Measurements from ENCODE around the gene MCAT.

Gene MCAT

GRCh38 chr22:43172191-43172590 is 29.0 kb upstream of the MCAT start:
- DNase-seq, result no peak

- no peak for DNase-seq
These were observed 28.4 kb upstream of the MCAT start for GRCh38 chr22:43171607-43172006.

- DNase-seq, result no peak
These were observed 27.9 kb upstream of the MCAT start for GRCh38 chr22:43171019-43171491.

- no peak for DNase-seq
These were observed 26.9 kb upstream of the MCAT start for GRCh38 chr22:43170131-43170480.

- no peak for DNase-seq
These were observed 26.3 kb upstream of the MCAT start for GRCh38 chr22:43169310-43170130.

GRCh38 chr22:43168471-43169309 is 25.5 kb upstream of the MCAT start:
- DNase-seq, result no peak

GRCh38 chr22:43167001-43167589 is 23.9 kb upstream of the MCAT start:
- DNase-seq, result no peak

- no peak for DNase-seq
These were observed 23.1 kb upstream of the MCAT start for GRCh38 chr22:43166132-43166930.

GRCh38 chr22:43164636-43165035 is 21.4 kb upstream of the MCAT start:
- DNase-seq, result no peak

GRCh38 chr22:43163241-43163795 is 20.1 kb upstream of the MCAT start:
- no peak for DNase-seq

- DNase-seq, result no peak
These were observed 19.4 kb upstream of the MCAT start for GRCh38 chr22:43162412-43163150.

- DNase-seq, result no peak
These were observed 17.4 kb upstream of the MCAT start for GRCh38 chr22:43160497-43161126.

GRCh38 chr22:43159484-43160178 is 16.4 kb upstream of the MCAT start:
- peak; percentile 35 for DNase-seq

GRCh38 chr22:43158778-43159483 is 15.7 kb upstream of the MCAT start:
- DNase-seq, result no peak

- no peak for DNase-seq
These were observed 14.8 kb upstream of the MCAT start for GRCh38 chr22:43157874-43158546.

GRCh38 chr22:43156413-43156812 is 13.2 kb upstream of the MCAT start:
- no peak for DNase-seq

- DNase-seq, result no peak
These were observed 12.6 kb upstream of the MCAT start for GRCh38 chr22:43155789-43156188.

GRCh38 chr22:43154887-43155536 is 11.8 kb upstream of the MCAT start:
- no peak for DNase-seq

- no peak for DNase-seq
These were observed 10.7 kb upstream of the MCAT start for GRCh38 chr22:43153899-43154298.
